Heart left ventricle (tissue), 13 donors: ENCODE results near the gene SEZ6L2.
A peak's percentile ranks its signal among the peaks of the same experiment; 100 is the strongest.

Source experiments
- CTCF ChIP-seq, 12 donors: fragments of 200-600 bp; sonication (generic) in 4 of 12; IDR thresholded peaks; one replicate each; pipeline versions ENCODE4 v1.5.0 to v1.8.0; 2018 to 2022; ENCODE audit warnings: antibody characterized with exemption in 12 of 12, mild to moderate bottlenecking in 5 of 12
- POLR2A ChIP-seq, 2 donors: fragments of 450-650 bp; IDR thresholded peaks; one replicate each; pipeline ENCODE4 v1.6.1; 2017; ENCODE audit warnings: antibody characterized with exemption in 2 of 2, mild to moderate bottlenecking in 2 of 2, moderate library complexity in 2 of 2
- donor health status: ischemic (EF 13 %, LVEDD 7.1; RV severe dilation, severe dysfunction).
- donor health status: DM: no; HTN: yes; CAD: no.
- donor health status: DM: no; HTN: no; CAD: no.
- donor health status: ischemic (EF 25% LVEDD 6.9; RV normal size, moderate dysfunction).
- donor health status: ischemic (EF 25% LVEDD 5.7; RV mildly dilated, moderate dysfunction).
- donor health status: ischemic (EF 35%, LVEDD 5.7; RV mildly dilated, moderate dysfunction).
- donor health status: nonischemic (EF 11% LVEDD 7.7; RV severe dilation, severe dysfunction).
- donor health status: DM: yes; HTN: yes; CAD: no.
- donor health status: PGD.
- donor health status: ischemic (EF 29% LVEDD 5.4; RV normal size, mild dysfunction).
- donor health status: nonischemic (EF 23%, LVEDD 6.1; RV moderate dilation, normal function).

DNA sequence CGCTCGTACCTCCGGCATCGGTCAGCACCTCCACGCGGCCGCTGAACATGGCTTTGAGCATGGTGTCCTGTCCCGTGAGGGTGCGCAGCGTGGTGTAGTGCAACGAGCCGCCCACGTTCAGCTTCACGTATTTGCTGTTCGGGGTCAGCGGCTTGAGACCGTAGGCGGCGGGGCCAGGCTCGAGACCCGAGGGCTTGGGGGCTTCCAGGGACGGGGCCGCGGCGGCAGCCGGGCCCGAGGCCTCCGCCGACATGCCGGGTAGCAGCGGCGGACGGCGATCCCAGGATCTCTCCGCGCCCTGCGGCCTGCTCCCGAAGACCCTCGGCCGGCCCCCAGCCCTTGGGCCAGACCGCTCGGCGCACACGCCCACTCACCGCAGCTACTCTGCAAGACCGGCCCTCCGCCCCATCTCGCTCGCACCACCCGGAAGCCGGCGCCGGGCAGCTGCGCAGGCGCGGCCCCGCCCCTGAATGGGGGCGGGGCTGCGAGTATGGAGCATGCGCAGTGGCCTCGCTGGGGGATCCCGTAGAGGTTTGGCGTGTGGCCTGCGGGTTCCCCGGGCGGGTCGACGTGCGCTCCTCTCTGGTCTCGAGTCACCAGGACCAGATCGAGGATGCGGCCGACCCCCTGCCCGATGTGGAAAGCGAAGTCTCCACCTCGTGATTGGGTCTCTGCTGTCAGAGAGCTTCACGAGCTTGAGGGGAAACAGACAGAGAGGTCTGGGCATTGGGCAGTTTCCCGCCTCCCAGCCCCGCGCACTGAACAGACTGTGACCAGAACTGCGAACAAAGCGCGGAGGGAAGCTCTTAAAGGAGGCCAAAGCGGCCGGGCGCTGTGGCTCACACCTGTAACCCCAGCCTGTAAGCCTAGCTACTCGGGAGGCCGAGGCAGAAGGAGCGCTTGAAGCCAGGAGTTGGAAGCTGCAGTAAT lies 26.7 kb upstream of the SEZ6L2 start, which contains the start of gene KCTD13:
- no peak for TF ChIP-seq CTCF (IDR thresholded peaks at IDR 0.05)
- peak in 1 of 2 donors; percentile 93 for TF ChIP-seq POLR2A (IDR thresholded peaks at IDR 0.05)
